ENCODE measurements around the gene ZNF784. TPM values are rescaled to one million over a fixed set of nuclear protein-coding genes. Genes with fewer than 3 reads are reported as not detected.

The ZNF784 gene
- total and polyA plus RNA-seq, 9 of the 15 experiments (the other 6 are each of a cell fraction or from before 2014, with no cell fraction given) = 0.14 to 6.1 (median 2.1) TPM

DNA sequence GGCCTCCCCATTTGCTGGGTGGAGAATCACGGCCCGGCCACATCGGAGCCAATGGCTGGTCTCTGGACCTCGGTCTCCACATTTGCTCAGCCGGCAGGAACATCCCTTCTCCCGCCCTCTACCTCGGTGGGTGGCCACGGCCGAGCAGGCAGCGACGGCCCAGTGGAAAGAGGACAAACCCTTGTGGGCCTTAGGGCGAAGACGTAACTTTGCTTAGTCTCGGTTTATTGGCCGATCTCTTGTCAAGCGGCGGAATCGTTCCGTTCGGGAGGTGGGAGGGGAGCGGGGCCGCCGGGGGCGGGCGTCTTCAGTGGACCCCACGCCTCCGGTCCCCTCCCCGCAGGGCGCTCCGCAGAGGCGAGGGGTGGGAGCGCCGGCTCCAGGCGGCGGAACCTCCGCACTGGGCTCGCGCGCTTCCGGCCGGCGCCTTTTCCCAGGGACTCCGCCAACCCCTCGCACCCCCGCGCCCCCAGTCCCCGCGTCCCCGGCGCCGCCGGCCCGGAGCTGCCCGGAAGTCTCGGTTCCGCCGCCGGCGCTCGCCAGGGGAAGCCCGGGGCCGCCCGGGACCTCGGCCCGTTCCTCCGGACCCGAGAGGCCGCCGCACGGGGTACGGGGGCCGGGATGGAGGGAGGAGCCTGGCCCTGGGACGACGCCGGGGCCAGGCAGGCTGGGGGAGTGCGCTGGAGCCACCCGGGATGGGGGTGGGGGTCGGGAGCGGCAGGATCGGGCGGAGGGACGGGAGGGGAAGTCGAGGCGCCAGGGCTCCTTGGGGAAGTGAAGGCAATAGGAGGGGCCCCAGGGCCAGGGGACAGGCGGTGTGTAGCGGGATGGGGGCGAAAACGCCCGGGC is 16.4 kb upstream of the ZNF784 start, which contains the start of gene ZNF580 (continued):
- TF ChIP-seq NCOA2 (IDR thresholded peaks at IDR 0.05; ENCODE audit: partially characterized antibody in 2 of 2) (no peak), SRSF1 (IDR thresholded peaks at IDR 0.05; ENCODE audit: low read depth, low read length) (no peak), NR2C1 (IDR thresholded peaks at IDR 0.05) (no peak), NR2C1 (tag; IDR thresholded peaks at IDR 0.05) (no peak), TRIM24 (IDR thresholded peaks at IDR 0.05) (peak in 1 of 2 experiments; percentile 63; a peak in 1 of 4 replicates), CBX5 (IDR thresholded peaks at IDR 0.05; ENCODE audit: borderline replicate concordance, low read depth) (no peak), CBFA2T3 (IDR thresholded peaks at IDR 0.05) (no peak), E2F3 (CRISPR knock-in tag; IDR thresholded peaks at IDR 0.05) (no peak), ZEB2 (IDR thresholded peaks at IDR 0.05) (peak; percentile 62; the same call in 1 of the 2 replicates)
- TF ChIP-seq, protein P1, sequence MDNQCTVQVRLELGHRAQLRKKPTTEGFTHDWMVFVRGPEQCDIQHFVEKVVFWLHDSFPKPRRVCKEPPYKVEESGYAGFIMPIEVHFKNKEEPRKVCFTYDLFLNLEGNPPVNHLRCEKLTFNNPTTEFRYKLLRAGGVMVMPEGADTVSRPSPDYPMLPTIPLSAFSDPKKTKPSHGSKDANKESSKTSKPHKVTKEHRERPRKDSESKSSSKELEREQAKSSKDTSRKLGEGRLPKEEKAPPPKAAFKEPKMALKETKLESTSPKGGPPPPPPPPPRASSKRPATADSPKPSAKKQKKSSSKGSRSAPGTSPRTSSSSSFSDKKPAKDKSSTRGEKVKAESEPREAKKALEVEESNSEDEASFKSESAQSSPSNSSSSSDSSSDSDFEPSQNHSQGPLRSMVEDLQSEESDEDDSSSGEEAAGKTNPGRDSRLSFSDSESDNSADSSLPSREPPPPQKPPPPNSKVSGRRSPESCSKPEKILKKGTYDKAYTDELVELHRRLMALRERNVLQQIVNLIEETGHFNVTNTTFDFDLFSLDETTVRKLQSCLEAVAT (IDR thresholded peaks at IDR 0.05) = 0 out of 4 replicates have a peak, but pooled peaks of 1 of the 2 experiments have one; percentile 3
- TF ChIP-seq, protein P2, sequence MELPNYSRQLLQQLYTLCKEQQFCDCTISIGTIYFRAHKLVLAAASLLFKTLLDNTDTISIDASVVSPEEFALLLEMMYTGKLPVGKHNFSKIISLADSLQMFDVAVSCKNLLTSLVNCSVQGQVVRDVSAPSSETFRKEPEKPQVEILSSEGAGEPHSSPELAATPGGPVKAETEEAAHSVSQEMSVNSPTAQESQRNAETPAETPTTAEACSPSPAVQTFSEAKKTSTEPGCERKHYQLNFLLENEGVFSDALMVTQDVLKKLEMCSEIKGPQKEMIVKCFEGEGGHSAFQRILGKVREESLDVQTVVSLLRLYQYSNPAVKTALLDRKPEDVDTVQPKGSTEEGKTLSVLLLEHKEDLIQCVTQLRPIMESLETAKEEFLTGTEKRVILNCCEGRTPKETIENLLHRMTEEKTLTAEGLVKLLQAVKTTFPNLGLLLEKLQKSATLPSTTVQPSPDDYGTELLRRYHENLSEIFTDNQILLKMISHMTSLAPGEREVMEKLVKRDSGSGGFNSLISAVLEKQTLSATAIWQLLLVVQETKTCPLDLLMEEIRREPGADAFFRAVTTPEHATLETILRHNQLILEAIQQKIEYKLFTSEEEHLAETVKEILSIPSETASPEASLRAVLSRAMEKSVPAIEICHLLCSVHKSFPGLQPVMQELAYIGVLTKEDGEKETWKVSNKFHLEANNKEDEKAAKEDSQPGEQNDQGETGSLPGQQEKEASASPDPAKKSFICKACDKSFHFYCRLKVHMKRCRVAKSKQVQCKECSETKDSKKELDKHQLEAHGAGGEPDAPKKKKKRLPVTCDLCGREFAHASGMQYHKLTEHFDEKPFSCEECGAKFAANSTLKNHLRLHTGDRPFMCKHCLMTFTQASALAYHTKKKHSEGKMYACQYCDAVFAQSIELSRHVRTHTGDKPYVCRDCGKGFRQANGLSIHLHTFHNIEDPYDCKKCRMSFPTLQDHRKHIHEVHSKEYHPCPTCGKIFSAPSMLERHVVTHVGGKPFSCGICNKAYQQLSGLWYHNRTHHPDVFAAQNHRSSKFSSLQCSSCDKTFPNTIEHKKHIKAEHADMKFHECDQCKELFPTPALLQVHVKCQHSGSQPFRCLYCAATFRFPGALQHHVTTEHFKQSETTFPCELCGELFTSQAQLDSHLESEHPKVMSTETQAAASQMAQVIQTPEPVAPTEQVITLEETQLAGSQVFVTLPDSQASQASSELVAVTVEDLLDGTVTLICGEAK (IDR thresholded peaks at IDR 0.05) = peak; percentile 79
- TF ChIP-seq, protein P2 (CRISPR knock-in tag; IDR thresholded peaks at IDR 0.05) = no peak
- TF ChIP-seq, protein P3, sequence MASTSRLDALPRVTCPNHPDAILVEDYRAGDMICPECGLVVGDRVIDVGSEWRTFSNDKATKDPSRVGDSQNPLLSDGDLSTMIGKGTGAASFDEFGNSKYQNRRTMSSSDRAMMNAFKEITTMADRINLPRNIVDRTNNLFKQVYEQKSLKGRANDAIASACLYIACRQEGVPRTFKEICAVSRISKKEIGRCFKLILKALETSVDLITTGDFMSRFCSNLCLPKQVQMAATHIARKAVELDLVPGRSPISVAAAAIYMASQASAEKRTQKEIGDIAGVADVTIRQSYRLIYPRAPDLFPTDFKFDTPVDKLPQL (IDR thresholded peaks at IDR 0.05; ENCODE audit: extremely low read depth, insufficient read length) = no peak
- TF ChIP-seq, protein P4, sequence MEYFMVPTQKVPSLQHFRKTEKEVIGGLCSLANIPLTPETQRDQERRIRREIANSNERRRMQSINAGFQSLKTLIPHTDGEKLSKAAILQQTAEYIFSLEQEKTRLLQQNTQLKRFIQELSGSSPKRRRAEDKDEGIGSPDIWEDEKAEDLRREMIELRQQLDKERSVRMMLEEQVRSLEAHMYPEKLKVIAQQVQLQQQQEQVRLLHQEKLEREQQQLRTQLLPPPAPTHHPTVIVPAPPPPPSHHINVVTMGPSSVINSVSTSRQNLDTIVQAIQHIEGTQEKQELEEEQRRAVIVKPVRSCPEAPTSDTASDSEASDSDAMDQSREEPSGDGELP (CRISPR knock-in tag; IDR thresholded peaks at IDR 0.05; ENCODE audit: borderline replicate concordance) = peak; percentile 9; the same call in 1 of the 2 replicates
- TF ChIP-seq, protein P5, sequence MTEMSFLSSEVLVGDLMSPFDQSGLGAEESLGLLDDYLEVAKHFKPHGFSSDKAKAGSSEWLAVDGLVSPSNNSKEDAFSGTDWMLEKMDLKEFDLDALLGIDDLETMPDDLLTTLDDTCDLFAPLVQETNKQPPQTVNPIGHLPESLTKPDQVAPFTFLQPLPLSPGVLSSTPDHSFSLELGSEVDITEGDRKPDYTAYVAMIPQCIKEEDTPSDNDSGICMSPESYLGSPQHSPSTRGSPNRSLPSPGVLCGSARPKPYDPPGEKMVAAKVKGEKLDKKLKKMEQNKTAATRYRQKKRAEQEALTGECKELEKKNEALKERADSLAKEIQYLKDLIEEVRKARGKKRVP (CRISPR knock-in tag; IDR thresholded peaks at IDR 0.05) = no peak

Data from K562 (cell line).